OCI-LY7 (cell line): ENCODE measurements around the gene DNM2. TPM values are rescaled to one million over a fixed set of nuclear protein-coding genes. Genes with fewer than 3 reads are reported as not detected.

Experiments
- BruUV-seq: library from RNA; stranded (reverse); fragments of 400-500 nt; replicated peaks from 2 replicates; lab custom pipeline; 2021; lab: Mats Ljungman, UMichigan
- CTCF ChIA-PET: fragments of 300-600 bp; sonication (Branson Sonifier 250); formaldehyde crosslinking; loops from one replicate; lab custom pipeline; 2022; ENCODE audit warnings: antibody characterized with exemption; ENCODE audit not compliant: unreplicated experiment; lab: Charles Lee
- POLR2A ChIA-PET: fragments of 300-600 bp; sonication (Branson Sonifier 250); formaldehyde crosslinking; loops from one replicate; lab custom pipeline; 2022; ENCODE audit warnings: antibody characterized with exemption; lab: Charles Lee
- DNase-seq: peaks from one replicate; pipeline ENCODE4 v3.0.0-alpha.2; 2015; ENCODE audit warnings: low spot score
- H2AFZ ChIP-seq: fragments of 200-600 bp; sonication (generic), shearing (Covaris generic); 2 replicates; pipeline ENCODE4 v1.6.1; 2014; ENCODE audit warnings: mild to moderate bottlenecking, antibody characterized with exemption, low read length, moderate library complexity
- H3K27ac ChIP-seq: fragments of 200-600 bp; sonication (generic); 2 replicates; pipeline ENCODE4 v1.5.1; 2014; ENCODE audit warnings: mixed run types, low read depth, mild to moderate bottlenecking, moderate library complexity, low read length, inconsistent platforms; ENCODE audit not compliant: poor library complexity, severe bottlenecking
- H3K36me3 ChIP-seq: fragments of 200-600 bp; sonication (generic); 2 replicates; pipeline ENCODE4 v1.6.1; 2014; ENCODE audit warnings: mild to moderate bottlenecking, antibody characterized with exemption, low read length, moderate library complexity, mixed read lengths; ENCODE audit not compliant: insufficient read depth
- H3K4me1 ChIP-seq: fragments of 200-600 bp; sonication (generic); 2 replicates; pipeline ENCODE4 v1.5.1; 2014; ENCODE audit warnings: mild to moderate bottlenecking, low read length; ENCODE audit not compliant: insufficient read depth, poor library complexity, severe bottlenecking
- H3K4me2 ChIP-seq: fragments of 200-600 bp; sonication (generic); 2 replicates; pipeline ENCODE4 v1.6.1; 2014; ENCODE audit warnings: mild to moderate bottlenecking, low read length
- H3K4me3 ChIP-seq: fragments of 200-600 bp; sonication (generic); 2 replicates; pipeline ENCODE4 v1.5.1; 2014; ENCODE audit warnings: mild to moderate bottlenecking, low read depth, low read length; ENCODE audit not compliant: poor library complexity, severe bottlenecking
- H3K79me2 ChIP-seq: fragments of 200-600 bp; sonication (generic); 2 replicates; pipeline ENCODE4 v1.6.1; 2016; ENCODE audit warnings: low read depth, mild to moderate bottlenecking, low read length, moderate library complexity, mixed read lengths; ENCODE audit not compliant: insufficient read depth
- H3K9me2 ChIP-seq: fragments of 200-600 bp; sonication (generic); 2 replicates; pipeline ENCODE4 v1.6.1; 2016; ENCODE audit warnings: mild to moderate bottlenecking, low read length, mixed read lengths; ENCODE audit not compliant: insufficient read depth
- H3K9me3 ChIP-seq: fragments of 200-600 bp; sonication (generic); 2 replicates; pipeline ENCODE4 v1.6.1; 2014; ENCODE audit warnings: mild to moderate bottlenecking, mixed run types, low read length, mixed read lengths
- H4K20me1 ChIP-seq: fragments of 200-600 bp; sonication (generic); 2 replicates; pipeline ENCODE4 v1.6.1; 2014; ENCODE audit warnings: mild to moderate bottlenecking, antibody characterized with exemption, low read length, moderate library complexity, mixed read lengths; ENCODE audit not compliant: insufficient read depth
- CTCF ChIP-seq: fragments of 200-600 bp; sonication (generic); conservative IDR thresholded peaks from 2 replicates; pipeline ENCODE4 v1.5.1; 2014; ENCODE audit warnings: mild to moderate bottlenecking, antibody characterized with exemption, low read length, moderate library complexity, mixed read lengths
- EZH2phosphoT487 ChIP-seq: fragments of 200-600 bp; sonication (generic); IDR thresholded peaks from 2 replicates; pipeline ENCODE4 v1.6.1; 2018; ENCODE audit warnings: low read depth, borderline replicate concordance, mild to moderate bottlenecking, mixed run types, antibody characterized with exemption, low read length, moderate library complexity, mixed read lengths
- intact Hi-C: fragments of 100-400 bp; cut with micrococcal nuclease; formaldehyde crosslinking; loops from one replicate; pipeline ENCODE4 v1.10.0; 2022; ENCODE audit not compliant: unreplicated experiment
- total RNA-seq, 2 experiments: library from RNA; depleted of rRNA in 1 of 2; stranded (reverse); fragments of >200 nt in 1 of 2; shearing (Covaris generic) in 1 of 2; gene quantifications; 2 replicates each; pipeline ENCODE4 v1.2.3, GENCODE V29; 2014 to 2022

The DNM2 gene
- total RNA-seq, 2 experiments from 2014 or later: 139 to 165 TPM

DNA sequence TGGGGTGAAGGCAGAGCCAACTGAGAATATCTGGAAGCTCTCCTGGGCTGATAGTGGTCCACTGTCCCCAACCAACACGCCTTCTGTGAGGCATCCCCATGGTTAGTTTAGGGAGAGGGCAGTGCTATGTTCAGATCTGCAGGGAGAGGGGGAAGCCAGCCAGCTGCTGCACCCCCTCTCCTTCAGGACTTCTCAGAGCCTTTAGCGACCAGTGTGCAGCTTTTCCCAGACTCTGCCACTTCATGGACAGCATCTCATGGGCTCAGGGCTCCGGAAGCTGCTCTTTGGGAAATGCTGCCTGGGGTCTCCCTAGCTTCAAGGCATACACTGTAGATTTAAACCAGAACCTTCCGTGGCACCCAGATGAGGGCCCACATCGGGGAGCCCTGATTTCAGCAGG is 84.6 kb downstream of the DNM2 start:
- no peak for DNase-seq
- no peak overlapping the region for H3K27ac ChIP-seq
- TF ChIP-seq EZH2phosphoT487: no peak
- no peak for TF ChIP-seq CTCF
- no peaks in the 10 kb centered on the region for H3K9me3 ChIP-seq
- intact Hi-C loops: no loop called here
- no peak overlapping the region for H2AFZ ChIP-seq
- no peaks in the 10 kb centered on the region for H3K4me1 ChIP-seq
- H3K4me2 ChIP-seq: no peak overlapping the region
- no TSS peak for BruUV-seq
- no peaks in the 10 kb centered on the region for H3K9me2 ChIP-seq
- H3K4me3 ChIP-seq: no peak overlapping the region
- ChIA-PET CTCF (no interaction called here), POLR2A (interaction anchor here (0.6 kb wide), 1 partner anchor 184 kb away, joined by 3 read pairs; no protein-coding TSS in a partner anchor)
- H4K20me1 ChIP-seq: no peaks in the 10 kb centered on the region
- H3K36me3 ChIP-seq: peaks cover 67% of the 10 kb centered on the region
- no peaks in the 10 kb centered on the region for H3K79me2 ChIP-seq

DNA sequence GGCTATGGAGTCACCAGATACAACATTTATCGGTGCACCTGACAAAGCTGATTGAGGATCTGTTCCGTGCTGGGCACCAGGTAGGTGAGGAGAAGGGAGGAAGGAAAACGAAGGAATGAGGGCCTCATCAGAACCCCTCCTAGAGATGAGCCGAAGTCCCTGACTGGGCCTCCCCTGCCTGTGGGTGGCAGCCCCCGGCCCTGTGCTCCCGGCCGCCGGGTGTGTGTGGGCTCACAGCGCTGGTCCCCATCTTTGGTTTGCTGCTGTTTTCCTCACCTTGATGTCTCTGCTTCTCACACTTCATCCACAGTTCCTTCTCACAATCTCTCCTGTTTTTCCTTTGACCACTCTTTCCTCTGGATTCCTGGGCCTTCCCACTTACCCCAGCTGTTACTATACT is 85.4 kb downstream of the DNM2 start:
- Histone ChIP-seq H3K36me3 (peaks cover 59% of the 10 kb centered on the region), H2AFZ (no peak overlapping the region), H3K27ac (no peak overlapping the region), H3K4me1 (no peaks in the 10 kb centered on the region), H3K4me2 (no peak overlapping the region), H4K20me1 (no peaks in the 10 kb centered on the region), H3K4me3 (no peak overlapping the region), H3K9me3 (no peaks in the 10 kb centered on the region), H3K9me2 (no peaks in the 10 kb centered on the region), H3K79me2 (no peaks in the 10 kb centered on the region)
- intact Hi-C loops: no loop called here
- TF ChIP-seq EZH2phosphoT487 (no peak), CTCF (no peak)
- no TSS peak for BruUV-seq
- no peak for DNase-seq
- CTCF ChIA-PET: no interaction called here
- POLR2A ChIA-PET: interaction anchor here (0.5 kb wide), 1 partner anchor 64 kb away, joined by 7 read pairs; no protein-coding TSS in a partner anchor

DNA sequence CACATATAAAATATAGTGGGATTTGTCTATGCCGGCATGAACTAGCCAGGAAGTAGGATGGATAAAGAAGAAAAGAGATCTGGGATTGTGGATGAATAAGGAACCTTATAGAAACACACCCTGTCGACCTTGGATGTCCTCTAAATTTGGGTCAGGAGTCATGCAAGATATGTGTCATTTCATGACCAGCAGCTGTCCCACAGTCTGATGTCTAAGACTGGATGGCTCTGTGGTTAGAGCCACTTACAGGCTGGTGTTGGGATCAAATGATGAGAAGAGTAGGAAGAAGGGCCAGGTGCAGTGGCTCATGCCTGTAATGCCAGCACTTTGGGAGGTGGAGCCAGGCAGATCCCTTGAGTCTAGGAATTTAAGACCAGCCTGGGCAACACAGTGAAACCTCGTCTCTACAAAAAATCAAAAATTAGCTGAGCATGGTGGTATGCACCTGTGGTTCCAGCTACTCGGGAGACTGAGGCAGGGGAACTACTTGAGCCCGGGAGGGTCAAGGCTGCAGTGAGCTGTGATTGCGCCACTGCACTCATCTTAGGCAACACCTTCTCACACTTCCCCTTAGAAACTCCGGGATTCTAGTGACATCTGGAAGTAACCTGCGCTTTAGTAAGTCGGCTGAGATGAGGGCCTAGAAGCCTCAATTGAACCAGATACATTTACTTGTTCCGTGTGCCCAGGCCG is 87.3 kb downstream of the DNM2 start:
- peaks cover 66% of the 10 kb centered on the region for H3K36me3 ChIP-seq
- no peak overlapping the region for H3K4me3 ChIP-seq
- DNase-seq: no peak
- TF ChIP-seq EZH2phosphoT487: no peak
- no peak for TF ChIP-seq CTCF
- H3K9me2 ChIP-seq: no peaks in the 10 kb centered on the region
- no peaks in the 10 kb centered on the region for H3K79me2 ChIP-seq
- no peak overlapping the region for H3K4me2 ChIP-seq
- BruUV-seq: no TSS peak
- POLR2A ChIA-PET: no interaction called here
- intact Hi-C loops: no loop called here
- H3K4me1 ChIP-seq: no peaks in the 10 kb centered on the region
- CTCF ChIA-PET: interaction anchor here (0.8 kb wide), 1 partner anchor 15 kb away, joined by 3 read pairs; no protein-coding TSS in a partner anchor
- no peak overlapping the region for H3K27ac ChIP-seq
- H2AFZ ChIP-seq: no peak overlapping the region
- no peaks in the 10 kb centered on the region for H3K9me3 ChIP-seq
- no peaks in the 10 kb centered on the region for H4K20me1 ChIP-seq
